A673 (cell line): ENCODE data around the gene PPHLN1. TPM values are rescaled to one million over a fixed set of nuclear protein-coding genes. Genes with fewer than 3 reads are reported as not detected.

Experiments used
- BruUV-seq: library from RNA; stranded (reverse); fragments of 400-500 nt; replicated peaks from 2 replicates; lab custom pipeline; 2021; lab: Mats Ljungman, UMichigan
- CTCF ChIA-PET: fragments of 300-600 bp; sonication (Branson Sonifier 250); formaldehyde crosslinking; loops from one replicate; lab custom pipeline; 2022; ENCODE audit warnings: antibody characterized with exemption; lab: Charles Lee
- POLR2A ChIA-PET: fragments of 300-600 bp; sonication (Branson Sonifier 250); formaldehyde crosslinking; loops from one replicate; lab custom pipeline; 2022; ENCODE audit warnings: antibody characterized with exemption; ENCODE audit not compliant: low non-redundant PET; lab: Charles Lee
- DNase-seq: peaks from one replicate; pipeline ENCODE4 v3.0.0-alpha.2; 2015; ENCODE audit warnings: low spot score
- H3K27ac ChIP-seq: fragments of 200-600 bp; sonication (generic); 2 replicates; pipeline ENCODE4 v1.5.1; 2016; ENCODE audit warnings: mixed run types, low read depth, mild to moderate bottlenecking, mixed read lengths, antibody characterized with exemption, low read length; ENCODE audit not compliant: poor library complexity, severe bottlenecking
- H3K27me3 ChIP-seq: fragments of 200-600 bp; sonication (generic); replicated peaks from 2 replicates; pipeline ENCODE4 v1.6.1; 2017; ENCODE audit warnings: mixed run types, low read depth, mild to moderate bottlenecking, mixed read lengths, antibody characterized with exemption, low read length; ENCODE audit not compliant: insufficient read depth, poor library complexity
- H3K36me3 ChIP-seq: fragments of 200-600 bp; sonication (generic); 2 replicates; pipeline ENCODE4 v1.6.1; 2016; ENCODE audit warnings: mixed run types, mild to moderate bottlenecking, mixed read lengths, antibody characterized with exemption, low read length; ENCODE audit not compliant: insufficient read depth, poor library complexity, severe bottlenecking
- H3K4me1 ChIP-seq: fragments of 200-600 bp; sonication (generic); 2 replicates; pipeline ENCODE4 v1.6.1; 2017; ENCODE audit warnings: mixed run types, mild to moderate bottlenecking, mixed read lengths, antibody characterized with exemption, low read length; ENCODE audit not compliant: insufficient read depth, poor library complexity, severe bottlenecking
- H3K4me3 ChIP-seq: fragments of 200-600 bp; sonication (generic); 2 replicates; pipeline ENCODE4 v1.5.1; 2016; ENCODE audit warnings: low read depth, mixed run types, mild to moderate bottlenecking, mixed read lengths, low read length; ENCODE audit not compliant: poor library complexity, severe bottlenecking
- H3K9me3 ChIP-seq: fragments of 200-600 bp; sonication (generic); 2 replicates; pipeline ENCODE4 v1.6.1; 2016; ENCODE audit warnings: mixed run types, low read depth, mild to moderate bottlenecking, mixed read lengths, antibody characterized with exemption, low read length; ENCODE audit not compliant: poor library complexity, severe bottlenecking
- EZH2 ChIP-seq: fragments of 200-600 bp; sonication (generic); IDR thresholded peaks from 2 replicates; pipeline ENCODE4 v1.6.1; 2017; ENCODE audit warnings: borderline replicate concordance, low read depth, mild to moderate bottlenecking, mixed read lengths, antibody characterized with exemption, low read length; ENCODE audit not compliant: poor library complexity, severe bottlenecking
- intact Hi-C: fragments of 100-400 bp; cut with micrococcal nuclease; formaldehyde crosslinking; loops from one replicate; pipeline ENCODE4 v1.10.0; 2022; ENCODE audit not compliant: unreplicated experiment
- total RNA-seq: library from RNA; stranded (reverse); gene quantifications from 2 replicates; pipeline ENCODE4 v1.2.3, GENCODE V29; 2021
- TF ChIP-seq, protein P1 (sequence below): fragments of 300-800, 200-600 bp; sonication (generic); conservative IDR thresholded peaks from 2 replicates; pipeline ENCODE4 v1.5.1; 2017; ENCODE audit warnings: low read depth, mild to moderate bottlenecking, antibody characterized with exemption, low read length, moderate library complexity, mixed read lengths

The PPHLN1 gene
- total RNA-seq, 1 experiment from 2014 or later: 90.1 TPM

DNA sequence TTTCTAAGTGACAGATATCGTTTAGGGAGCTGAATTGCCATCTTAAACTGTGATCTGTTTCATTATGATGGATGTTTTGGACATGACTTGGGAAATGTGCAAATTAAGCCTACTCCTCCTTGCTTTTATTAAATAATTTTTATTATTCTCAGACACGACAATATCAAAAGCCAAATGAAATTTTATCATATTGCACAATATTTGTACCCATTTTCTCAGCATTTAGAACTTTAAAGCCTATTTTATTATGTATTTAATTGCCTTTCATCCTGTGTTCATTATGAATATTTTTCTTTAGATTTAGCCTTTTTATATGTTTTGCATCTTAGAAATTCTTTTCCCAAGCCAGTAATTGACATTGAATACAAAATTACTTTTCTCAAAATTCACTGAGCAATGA lies 102.9 kb downstream of the PPHLN1 start:
- ChIA-PET CTCF (no interaction called here), POLR2A (no interaction called here)
- no peak overlapping the region for H3K4me3 ChIP-seq
- no peaks in the 10 kb centered on the region for H3K27me3 ChIP-seq
- no TSS peak for BruUV-seq
- H3K36me3 ChIP-seq: no peaks in the 10 kb centered on the region
- no peaks in the 10 kb centered on the region for H3K9me3 ChIP-seq
- TF ChIP-seq, protein P1, sequence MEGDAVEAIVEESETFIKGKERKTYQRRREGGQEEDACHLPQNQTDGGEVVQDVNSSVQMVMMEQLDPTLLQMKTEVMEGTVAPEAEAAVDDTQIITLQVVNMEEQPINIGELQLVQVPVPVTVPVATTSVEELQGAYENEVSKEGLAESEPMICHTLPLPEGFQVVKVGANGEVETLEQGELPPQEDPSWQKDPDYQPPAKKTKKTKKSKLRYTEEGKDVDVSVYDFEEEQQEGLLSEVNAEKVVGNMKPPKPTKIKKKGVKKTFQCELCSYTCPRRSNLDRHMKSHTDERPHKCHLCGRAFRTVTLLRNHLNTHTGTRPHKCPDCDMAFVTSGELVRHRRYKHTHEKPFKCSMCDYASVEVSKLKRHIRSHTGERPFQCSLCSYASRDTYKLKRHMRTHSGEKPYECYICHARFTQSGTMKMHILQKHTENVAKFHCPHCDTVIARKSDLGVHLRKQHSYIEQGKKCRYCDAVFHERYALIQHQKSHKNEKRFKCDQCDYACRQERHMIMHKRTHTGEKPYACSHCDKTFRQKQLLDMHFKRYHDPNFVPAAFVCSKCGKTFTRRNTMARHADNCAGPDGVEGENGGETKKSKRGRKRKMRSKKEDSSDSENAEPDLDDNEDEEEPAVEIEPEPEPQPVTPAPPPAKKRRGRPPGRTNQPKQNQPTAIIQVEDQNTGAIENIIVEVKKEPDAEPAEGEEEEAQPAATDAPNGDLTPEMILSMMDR: no peak
- no peak for TF ChIP-seq EZH2
- H3K4me1 ChIP-seq: peaks cover 14% of the 10 kb centered on the region
- DNase-seq: no peak
- intact Hi-C loops: no loop called here
- no peak overlapping the region for H3K27ac ChIP-seq

GRCh38 chr12:42432517-42433140 lies 106.7 kb downstream of the PPHLN1 start:
- ChIA-PET POLR2A (no interaction called here), CTCF (no interaction called here)
- no peak for DNase-seq
- Histone ChIP-seq H3K9me3 (no peaks in the 10 kb centered on the region), H3K4me1 (no peaks in the 10 kb centered on the region), H3K27me3 (no peaks in the 10 kb centered on the region), H3K36me3 (no peaks in the 10 kb centered on the region), H3K27ac (no peak overlapping the region), H3K4me3 (no peak overlapping the region)
- intact Hi-C loops: no loop called here
- no TSS peak for BruUV-seq
- TF ChIP-seq, protein P1: no peak
- no peak for TF ChIP-seq EZH2

- H3K27ac ChIP-seq: no peak overlapping the region
- no peaks in the 10 kb centered on the region for H3K9me3 ChIP-seq
- intact Hi-C loops: no loop called here
- H3K27me3 ChIP-seq: no peaks in the 10 kb centered on the region
- no TSS peak for BruUV-seq
- POLR2A ChIA-PET: no interaction called here
- H3K4me1 ChIP-seq: no peaks in the 10 kb centered on the region
- CTCF ChIA-PET: no interaction called here
- TF ChIP-seq EZH2: no peak
- DNase-seq: no peak
- no peaks in the 10 kb centered on the region for H3K36me3 ChIP-seq
- H3K4me3 ChIP-seq: no peak overlapping the region
Observed at GRCh38 chr12:42440608-42441007, 114.6 kb downstream of the PPHLN1 start.

DNA sequence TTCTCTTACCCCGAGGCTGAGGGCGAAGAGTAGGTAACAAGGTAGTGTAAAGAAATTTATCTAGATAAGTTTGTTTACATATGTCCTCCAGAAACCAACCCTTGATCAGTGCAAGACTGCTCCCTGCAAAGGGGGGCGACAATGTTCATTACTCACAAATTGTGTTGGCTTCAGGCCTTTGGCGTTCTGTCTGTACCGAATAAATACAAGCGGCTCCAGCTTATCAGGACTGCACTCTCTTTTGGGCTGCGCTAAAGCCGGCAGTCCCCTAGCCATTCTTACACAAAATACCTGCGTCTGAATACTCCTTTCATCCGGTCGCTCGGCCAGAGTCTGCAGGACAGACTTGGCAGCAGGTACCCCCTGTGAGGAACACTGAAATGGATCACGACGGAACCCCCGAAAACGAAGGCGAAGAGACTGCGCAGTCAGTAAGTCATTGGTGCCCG lies 116.4 kb downstream of the PPHLN1 start:
- no peaks in the 10 kb centered on the region for H3K9me3 ChIP-seq
- H3K36me3 ChIP-seq: no peaks in the 10 kb centered on the region
- POLR2A ChIA-PET: no interaction called here
- TF ChIP-seq EZH2: no peak
- TF ChIP-seq, protein P1: no peak
- H3K27ac ChIP-seq: no peak overlapping the region
- H3K4me3 ChIP-seq: no peak overlapping the region
- no TSS peak for BruUV-seq
- intact Hi-C loops: no loop called here
- no peaks in the 10 kb centered on the region for H3K4me1 ChIP-seq
- no peaks in the 10 kb centered on the region for H3K27me3 ChIP-seq
- DNase-seq: no peak
- CTCF ChIA-PET: no interaction called here
